ENCODE measurements around the gene BICDL2. TPM values are rescaled to one million over a fixed set of nuclear protein-coding genes. Genes with fewer than 3 reads are reported as not detected.

The BICDL2 gene
- total and polyA plus RNA-seq, 9 of the 15 experiments (the other 6 are each of a cell fraction or from before 2014, with no cell fraction given), result 0.09 to 0.28 (median 0.09) TPM; not detected in 6

GRCh38 chr16:3003582-3004270, 33.0 kb downstream of the BICDL2 start (continued):
- TF ChIP-seq ZNF449 (CRISPR knock-in tag; IDR thresholded peaks at IDR 0.05) (no peak), MAFG (tag; conservative IDR thresholded peaks at IDR 0.05) (no peak), HNRNPL (IDR thresholded peaks at IDR 0.05; ENCODE audit: low read depth, low read length) (no peak), ZC3H11A (IDR thresholded peaks at IDR 0.05; ENCODE audit: low read depth, low read length) (no peak), KDM5B (IDR thresholded peaks at IDR 0.05; ENCODE audit: insufficient replicate concordance, low read depth, low read length) (no peak), MCM2 (IDR thresholded peaks at IDR 0.05; ENCODE audit: low read depth) (no peak), TEAD2 (tag; IDR thresholded peaks at IDR 0.05) (no peak), ZNF699 (CRISPR knock-in tag; IDR thresholded peaks at IDR 0.05; ENCODE audit: insufficient replicate concordance) (no peak), ZNF395 (CRISPR knock-in tag; IDR thresholded peaks at IDR 0.05) (no peak), ZNF282 (CRISPR knock-in tag; IDR thresholded peaks at IDR 0.05) (no peak)
- TF ChIP-seq, protein P1, sequence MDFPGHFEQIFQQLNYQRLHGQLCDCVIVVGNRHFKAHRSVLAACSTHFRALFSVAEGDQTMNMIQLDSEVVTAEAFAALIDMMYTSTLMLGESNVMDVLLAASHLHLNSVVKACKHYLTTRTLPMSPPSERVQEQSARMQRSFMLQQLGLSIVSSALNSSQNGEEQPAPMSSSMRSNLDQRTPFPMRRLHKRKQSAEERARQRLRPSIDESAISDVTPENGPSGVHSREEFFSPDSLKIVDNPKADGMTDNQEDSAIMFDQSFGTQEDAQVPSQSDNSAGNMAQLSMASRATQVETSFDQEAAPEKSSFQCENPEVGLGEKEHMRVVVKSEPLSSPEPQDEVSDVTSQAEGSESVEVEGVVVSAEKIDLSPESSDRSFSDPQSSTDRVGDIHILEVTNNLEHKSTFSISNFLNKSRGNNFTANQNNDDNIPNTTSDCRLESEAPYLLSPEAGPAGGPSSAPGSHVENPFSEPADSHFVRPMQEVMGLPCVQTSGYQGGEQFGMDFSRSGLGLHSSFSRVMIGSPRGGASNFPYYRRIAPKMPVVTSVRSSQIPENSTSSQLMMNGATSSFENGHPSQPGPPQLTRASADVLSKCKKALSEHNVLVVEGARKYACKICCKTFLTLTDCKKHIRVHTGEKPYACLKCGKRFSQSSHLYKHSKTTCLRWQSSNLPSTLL (IDR thresholded peaks at IDR 0.05), result no peak
- TF ChIP-seq, protein P2, sequence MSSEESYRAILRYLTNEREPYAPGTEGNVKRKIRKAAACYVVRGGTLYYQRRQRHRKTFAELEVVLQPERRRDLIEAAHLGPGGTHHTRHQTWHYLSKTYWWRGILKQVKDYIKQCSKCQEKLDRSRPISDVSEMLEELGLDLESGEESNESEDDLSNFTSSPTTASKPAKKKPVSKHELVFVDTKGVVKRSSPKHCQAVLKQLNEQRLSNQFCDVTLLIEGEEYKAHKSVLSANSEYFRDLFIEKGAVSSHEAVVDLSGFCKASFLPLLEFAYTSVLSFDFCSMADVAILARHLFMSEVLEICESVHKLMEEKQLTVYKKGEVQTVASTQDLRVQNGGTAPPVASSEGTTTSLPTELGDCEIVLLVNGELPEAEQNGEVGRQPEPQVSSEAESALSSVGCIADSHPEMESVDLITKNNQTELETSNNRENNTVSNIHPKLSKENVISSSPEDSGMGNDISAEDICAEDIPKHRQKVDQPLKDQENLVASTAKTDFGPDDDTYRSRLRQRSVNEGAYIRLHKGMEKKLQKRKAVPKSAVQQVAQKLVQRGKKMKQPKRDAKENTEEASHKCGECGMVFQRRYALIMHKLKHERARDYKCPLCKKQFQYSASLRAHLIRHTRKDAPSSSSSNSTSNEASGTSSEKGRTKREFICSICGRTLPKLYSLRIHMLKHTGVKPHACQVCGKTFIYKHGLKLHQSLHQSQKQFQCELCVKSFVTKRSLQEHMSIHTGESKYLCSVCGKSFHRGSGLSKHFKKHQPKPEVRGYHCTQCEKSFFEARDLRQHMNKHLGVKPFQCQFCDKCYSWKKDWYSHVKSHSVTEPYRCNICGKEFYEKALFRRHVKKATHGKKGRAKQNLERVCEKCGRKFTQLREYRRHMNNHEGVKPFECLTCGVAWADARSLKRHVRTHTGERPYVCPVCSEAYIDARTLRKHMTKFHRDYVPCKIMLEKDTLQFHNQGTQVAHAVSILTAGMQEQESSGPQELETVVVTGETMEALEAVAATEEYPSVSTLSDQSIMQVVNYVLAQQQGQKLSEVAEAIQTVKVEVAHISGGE (CRISPR knock-in tag; IDR thresholded peaks at IDR 0.05), result no peak

All from K562 (cell line).